Neuronal stem cell (in vitro differentiated cells): ENCODE data around the gene ARHGAP22.

Experiments used
- DNase-seq: peaks from one replicate; pipeline ENCODE4 v3.0.0-alpha.2; 2013; ENCODE audit warnings: low spot score
- H2AFZ ChIP-seq: one replicate; pipeline ENCODE4 v1.6.1; 2013; ENCODE audit warnings: mild to moderate bottlenecking, low read length, inconsistent platforms
- H2AK5ac ChIP-seq: 2 replicates; pipeline ENCODE4 v1.6.1; 2013; ENCODE audit warnings: low read depth, mild to moderate bottlenecking, inconsistent platforms, low read length, moderate library complexity, mixed read lengths
- H2BK120ac ChIP-seq: 2 replicates; pipeline ENCODE4 v1.6.1; 2013; ENCODE audit warnings: low read depth, mild to moderate bottlenecking, inconsistent platforms, low read length, moderate library complexity, mixed read lengths
- H2BK12ac ChIP-seq: one replicate; pipeline ENCODE4 v1.6.1; 2013; ENCODE audit warnings: low read length, inconsistent platforms
- H2BK15ac ChIP-seq: 2 replicates; pipeline ENCODE4 v1.6.1; 2013; ENCODE audit warnings: mild to moderate bottlenecking, low read length, inconsistent platforms, mixed read lengths
- H2BK5ac ChIP-seq: one replicate; pipeline ENCODE4 v1.6.1; 2013; ENCODE audit warnings: inconsistent platforms, mild to moderate bottlenecking, low read length, moderate library complexity
- H3K14ac ChIP-seq: one replicate; pipeline ENCODE4 v1.6.1; 2013; ENCODE audit warnings: low read length, inconsistent platforms
- H3K18ac ChIP-seq: 2 replicates; pipeline ENCODE4 v1.6.1; 2013; ENCODE audit warnings: low read length, inconsistent platforms
- H3K23ac ChIP-seq: 2 replicates; pipeline ENCODE4 v1.6.1; 2013; ENCODE audit warnings: low read depth, mild to moderate bottlenecking, mixed read lengths, low read length, inconsistent platforms; ENCODE audit not compliant: poor library complexity
- H3K27ac ChIP-seq: replicated peaks from 3 replicates; pipeline ENCODE4 v1.5.1; 2013; ENCODE audit warnings: low read length, inconsistent platforms
- H3K27me3 ChIP-seq, 3 experiments: 2 replicates each; pipeline ENCODE4 v1.6.1; 2013; ENCODE audit warnings: low read length in 3 of 3, mild to moderate bottlenecking in 2 of 3, inconsistent platforms in 1 of 3, low read depth in 1 of 3, mixed read lengths in 1 of 3, moderate library complexity in 1 of 3; ENCODE audit not compliant: control insufficient read depth in 3 of 3, insufficient read depth in 3 of 3
- H3K36me3 ChIP-seq, 2 donors: replicated peaks in 1 of 2; 2 replicates each; pipeline ENCODE4 v1.6.1; 2013; ENCODE audit warnings: low read length in 2 of 2; ENCODE audit not compliant: control insufficient read depth in 2 of 2, insufficient read depth in 2 of 2
- H3K4ac ChIP-seq: 2 replicates; pipeline ENCODE4 v1.6.1; 2013; ENCODE audit warnings: inconsistent platforms, mild to moderate bottlenecking, low read length, moderate library complexity
- H3K4me1 ChIP-seq, 2 donors: 1 replicate in 1 of 2; 2 replicates in 1 of 2; pipeline ENCODE4 v1.6.1; 2013; ENCODE audit warnings: low read length in 2 of 2, low read depth in 1 of 2; ENCODE audit not compliant: control insufficient read depth in 2 of 2, insufficient read depth in 1 of 2
- H3K4me2 ChIP-seq: one replicate; pipeline ENCODE4 v1.6.1; 2013; ENCODE audit warnings: mild to moderate bottlenecking, low read length, inconsistent platforms; ENCODE audit not compliant: insufficient read depth, poor library complexity, severe bottlenecking
- H3K4me3 ChIP-seq, 2 donors: 2 replicates each; pipeline ENCODE4 v1.5.1; 2013; ENCODE audit warnings: low read length in 2 of 2, mild to moderate bottlenecking in 2 of 2, inconsistent platforms in 1 of 2, moderate library complexity in 1 of 2
- H3K79me1 ChIP-seq: one replicate; pipeline ENCODE4 v1.6.1; 2013; ENCODE audit warnings: low read depth, mild to moderate bottlenecking, inconsistent platforms, low read length, moderate library complexity
- H3K9ac ChIP-seq: one replicate; pipeline ENCODE4 v1.6.1; 2013; ENCODE audit warnings: mild to moderate bottlenecking, low read depth, low read length, inconsistent platforms; ENCODE audit not compliant: poor library complexity
- H3K9me3 ChIP-seq, 2 donors: replicated peaks in 1 of 2; 2 replicates each; pipeline versions ENCODE3 to v1.6.1; 2013; ENCODE audit warnings: low read length in 2 of 2, mild to moderate bottlenecking in 2 of 2, inconsistent platforms in 1 of 2, low read depth in 1 of 2, mixed read lengths in 1 of 2, moderate library complexity in 1 of 2; ENCODE audit not compliant: control insufficient read depth in 2 of 2, insufficient read depth in 1 of 2
- H4K8ac ChIP-seq: one replicate; pipeline ENCODE4 v1.6.1; 2013; ENCODE audit warnings: low read depth, mild to moderate bottlenecking, inconsistent platforms, low read length, moderate library complexity
- H4K91ac ChIP-seq: one replicate; pipeline ENCODE4 v1.6.1; 2013; ENCODE audit warnings: low read length, low read depth, mild to moderate bottlenecking, inconsistent platforms; ENCODE audit not compliant: poor library complexity
- WGBS, 2 donors: extraction: QIAGEN DNeasy Blood & Tissue Kit; methylation state at CpG; one replicate each; pipeline ENCODE4 v1.1.7; 2013; ENCODE audit warnings: missing lambda C conversion rate in 2 of 2, mixed read lengths in 1 of 2; ENCODE audit not compliant: insufficient read length in 2 of 2, insufficient replicate concordance in 1 of 2; ENCODE audit errors: extremely low coverage in 2 of 2; 5-methylcytosine and 5-hydroxymethylcytosine counted together

Gene ARHGAP22

DNA sequence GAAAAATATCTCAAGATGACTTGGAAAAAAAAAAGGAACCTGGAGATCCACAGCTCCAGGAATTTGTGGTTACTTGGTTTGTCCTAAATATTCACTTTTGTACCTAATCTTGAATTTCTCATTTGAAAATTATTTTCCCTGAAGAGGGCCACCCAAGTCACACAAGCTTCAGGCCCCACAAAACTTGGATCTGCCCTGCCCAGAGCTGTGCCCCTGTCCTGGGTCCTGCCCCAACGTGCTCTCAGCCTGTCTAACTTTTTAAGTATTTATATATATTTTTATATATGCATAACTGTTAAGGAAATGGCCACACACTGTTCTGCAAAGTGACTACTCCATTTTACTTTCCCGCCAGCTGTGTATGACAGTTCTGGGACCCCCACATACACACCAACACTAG lies 123.5 kb downstream of the ARHGAP22 start:
- H2BK12ac ChIP-seq = no peak overlapping the region
- H3K27ac ChIP-seq = no peak overlapping the region
- no peak overlapping the region for H3K14ac ChIP-seq
- no peak for DNase-seq
- no peak overlapping the region for H2AFZ ChIP-seq
- no peaks in the 10 kb centered on the region for H3K9me3 ChIP-seq
- no peak overlapping the region for H2BK5ac ChIP-seq
- no peak overlapping the region for H3K4me2 ChIP-seq
- no peak overlapping the region for H3K9ac ChIP-seq
- no peak overlapping the region for H4K91ac ChIP-seq
- no peak overlapping the region for H3K23ac ChIP-seq
- no CpG with 5 or more reads among the region's 2 CpGs for WGBS, 2 donors
- no peaks in the 10 kb centered on the region for H3K36me3 ChIP-seq
- peaks cover 0 to 2% of the 10 kb centered on the region in 2 donors for H3K4me1 ChIP-seq
- no peak overlapping the region for H2BK15ac ChIP-seq
- no peak overlapping the region for H2BK120ac ChIP-seq
- no peak overlapping the region for H3K4ac ChIP-seq
- no peak overlapping the region for H2AK5ac ChIP-seq
- no peaks in the 10 kb centered on the region for H3K79me1 ChIP-seq
- peaks cover 0 to 9% (median 0%) of the 10 kb centered on the region in 3 experiments for H3K27me3 ChIP-seq
- no peak overlapping the region for H4K8ac ChIP-seq
- no peak overlapping the region for H3K18ac ChIP-seq
- H3K4me3 ChIP-seq = no peak overlapping the region

DNA sequence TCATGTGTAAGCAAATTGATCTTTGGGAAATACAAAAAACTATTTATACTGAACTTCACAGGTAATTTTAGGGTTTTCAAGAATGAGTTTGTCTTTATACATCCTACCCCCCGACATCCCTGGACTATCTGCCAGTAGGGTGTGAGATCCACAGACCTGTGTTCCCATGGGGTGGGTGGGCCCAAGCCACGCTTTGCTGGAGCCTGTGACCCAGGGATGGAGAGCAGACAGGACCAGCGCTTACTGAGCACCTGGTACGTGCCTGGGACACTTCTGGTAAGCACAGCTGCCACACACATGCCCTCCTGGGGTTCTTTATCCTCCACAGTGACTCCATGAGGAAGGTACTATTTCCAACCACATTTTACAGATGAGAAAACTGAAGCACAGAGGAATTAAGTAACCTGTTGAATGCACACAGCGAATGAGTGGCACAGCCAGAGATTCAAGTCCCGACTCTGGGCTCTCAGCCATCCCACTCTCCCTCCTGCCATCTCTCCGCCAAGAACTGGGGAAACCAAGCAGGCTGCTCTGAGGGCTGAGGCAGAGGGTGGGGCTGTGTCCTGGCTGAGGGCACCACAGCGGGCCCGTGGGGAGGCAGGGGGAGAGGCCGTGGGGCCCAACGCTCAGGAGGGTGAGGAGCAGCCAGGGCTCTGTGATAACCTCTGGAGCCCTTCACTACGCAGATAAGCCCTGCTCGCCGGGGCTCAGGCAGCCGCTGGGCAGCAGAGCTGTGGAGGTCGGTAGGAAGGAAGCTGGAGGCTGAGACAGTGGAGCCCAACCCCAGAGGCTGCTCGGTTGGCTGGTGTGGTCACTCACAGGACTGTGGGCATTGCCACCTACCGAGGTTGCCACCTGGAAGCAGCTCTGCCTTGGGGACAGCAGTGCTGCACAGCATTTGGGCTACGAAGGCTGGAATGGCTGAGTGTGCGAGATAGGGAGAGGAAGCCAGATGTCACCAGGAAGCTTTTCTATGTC lies 124.2 kb downstream of the ARHGAP22 start:
- Histone ChIP-seq H3K79me1 (no peaks in the 10 kb centered on the region), H2BK15ac (peak overlapping the region; percentile 78), H3K27ac (no peak overlapping the region), H3K9me3 (no peaks in the 10 kb centered on the region), H2AFZ (no peak overlapping the region), H3K4me1 (peaks cover 0 to 4% of the 10 kb centered on the region in 2 donors), H3K36me3 (no peaks in the 10 kb centered on the region), H3K4ac (peak overlapping the region; percentile 76), H2BK12ac (no peak overlapping the region), H3K23ac (peak overlapping the region; percentile 71), H2BK5ac (no peak overlapping the region), H4K91ac (no peak overlapping the region), H3K9ac (no peak overlapping the region), H3K4me2 (no peak overlapping the region), H3K27me3 (peaks cover 0 to 9% (median 0%) of the 10 kb centered on the region in 3 experiments), H3K18ac (peak overlapping the region; percentile 69), H4K8ac (no peak overlapping the region), H2BK120ac (no peak overlapping the region), H2AK5ac (peak overlapping the region; percentile 32), H3K14ac (no peak overlapping the region), H3K4me3 (no peak overlapping the region)
- no peak for DNase-seq
- no CpG with 5 or more reads among the region's 20 CpGs for WGBS, 2 donors

DNA sequence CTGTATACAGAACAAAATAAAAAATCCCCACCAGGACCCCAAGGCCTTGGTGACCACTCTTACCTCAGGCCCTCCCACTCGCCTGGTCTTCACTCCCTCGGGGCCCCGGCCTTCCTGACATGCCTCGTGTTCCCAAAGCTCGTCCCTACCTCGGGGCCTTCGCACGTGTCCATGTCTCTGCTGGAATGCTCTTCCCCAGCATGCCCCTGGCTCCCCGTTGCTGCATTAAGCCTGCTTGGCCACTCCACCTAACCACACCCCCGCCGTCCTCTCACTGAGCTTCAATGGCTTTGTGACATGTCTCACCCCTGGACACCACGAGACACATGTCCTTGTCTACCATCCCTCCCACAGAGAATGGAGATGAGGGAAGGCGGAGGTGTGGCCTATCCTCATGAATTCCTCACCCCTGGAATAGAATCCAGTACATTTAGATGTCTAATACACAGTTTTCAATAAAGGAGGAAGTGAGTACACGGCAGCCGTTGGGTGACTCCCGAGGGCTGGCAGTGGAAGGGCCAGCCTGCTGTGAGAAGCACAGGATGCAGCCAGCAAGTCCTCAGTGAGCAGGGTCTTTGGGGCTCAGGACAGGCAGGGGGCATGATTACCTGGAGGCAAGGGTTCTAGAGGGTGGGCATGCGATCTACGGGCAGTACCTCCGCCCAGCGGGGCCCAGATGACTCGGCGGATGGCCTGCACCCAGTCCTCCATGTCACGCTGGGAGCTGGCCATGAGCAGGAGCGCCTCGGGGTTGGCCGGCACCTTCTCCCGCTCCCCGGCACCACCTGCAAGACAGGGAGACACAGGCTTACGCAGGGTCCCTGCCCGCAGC lies 125.7 kb downstream of the ARHGAP22 start:
- no CpG with 5 or more reads among the region's 30 CpGs for WGBS, 2 donors
- Histone ChIP-seq H4K91ac (no peak overlapping the region), H2BK120ac (no peak overlapping the region)

DNA sequence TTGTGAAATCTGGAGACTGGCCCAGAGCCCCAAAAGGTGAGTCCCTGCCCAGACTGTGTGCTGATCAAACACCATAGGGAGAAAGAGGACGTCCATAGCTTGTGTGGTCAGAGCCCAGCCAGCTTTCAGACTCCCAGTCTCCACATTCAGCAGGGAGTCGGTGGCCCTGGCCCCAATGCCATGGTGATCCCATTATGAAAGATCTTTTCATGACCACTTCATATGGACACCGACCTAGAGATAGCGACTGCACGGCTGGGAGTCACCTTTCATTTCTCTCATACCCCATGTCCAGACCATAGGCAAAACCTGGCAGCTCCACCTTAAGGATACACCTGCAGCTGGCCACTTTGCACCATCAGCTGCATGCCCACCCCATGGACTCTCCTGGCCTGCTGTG lies 126.4 kb downstream of the ARHGAP22 start:
- H2AFZ ChIP-seq = no peak overlapping the region
- no peak overlapping the region for H2AK5ac ChIP-seq
- H4K8ac ChIP-seq = no peak overlapping the region
- H3K9me3 ChIP-seq = no peaks in the 10 kb centered on the region
- H3K18ac ChIP-seq = no peak overlapping the region
- no peak overlapping the region for H3K4me3 ChIP-seq
- peaks cover 0 to 4% of the 10 kb centered on the region in 2 donors for H3K4me1 ChIP-seq
- no CpG with 5 or more reads among the region's 5 CpGs for WGBS, 2 donors
- H3K79me1 ChIP-seq = no peaks in the 10 kb centered on the region
- no peak overlapping the region for H3K14ac ChIP-seq
- H2BK12ac ChIP-seq = no peak overlapping the region
- no peak overlapping the region for H3K4me2 ChIP-seq
- no peaks in the 10 kb centered on the region for H3K27me3 ChIP-seq
- no peak overlapping the region for H3K9ac ChIP-seq
- DNase-seq = no peak
- no peak overlapping the region for H3K23ac ChIP-seq
- H3K4ac ChIP-seq = no peak overlapping the region
- H2BK5ac ChIP-seq = no peak overlapping the region
- no peak overlapping the region for H2BK120ac ChIP-seq
- H3K36me3 ChIP-seq = no peaks in the 10 kb centered on the region
- H4K91ac ChIP-seq = no peak overlapping the region
- H2BK15ac ChIP-seq = no peak overlapping the region
- H3K27ac ChIP-seq = no peak overlapping the region

More for the DNA sequence above, 125.7 kb downstream of the ARHGAP22 start:
- no peak overlapping the region for H3K18ac ChIP-seq
- no peaks in the 10 kb centered on the region for H3K79me1 ChIP-seq
- H3K36me3 ChIP-seq = no peaks in the 10 kb centered on the region
- no peak overlapping the region for H4K8ac ChIP-seq
- H3K4me1 ChIP-seq = peaks cover 0 to 4% of the 10 kb centered on the region in 2 donors
- no peak overlapping the region for H2BK12ac ChIP-seq
- no peak overlapping the region for H2BK5ac ChIP-seq
- no peak for DNase-seq
- H3K14ac ChIP-seq = no peak overlapping the region
- no peak overlapping the region for H3K27ac ChIP-seq
- no peak overlapping the region for H3K4me3 ChIP-seq
- H3K23ac ChIP-seq = peak overlapping the region; percentile 40
- H3K9me3 ChIP-seq = no peaks in the 10 kb centered on the region
- no peaks in the 10 kb centered on the region for H3K27me3 ChIP-seq
- no peak overlapping the region for H2AK5ac ChIP-seq
- no peak overlapping the region for H3K9ac ChIP-seq
- H3K4ac ChIP-seq = no peak overlapping the region
- no peak overlapping the region for H2AFZ ChIP-seq
- H2BK15ac ChIP-seq = no peak overlapping the region
- H3K4me2 ChIP-seq = no peak overlapping the region
